CD4-positive, alpha-beta T cell treated with Interleukin-1 beta for 1 hour (primary cell): ENCODE results near the gene DTX1.
A peak's percentile ranks its signal among the peaks of the same experiment; 100 is the strongest.
"Not testable (repeated sequence)": the region's sequence is repeated elsewhere in the genome, so short reads cannot be mapped to it uniquely, and the experiment has no call there.

ENCODE experiments used
- DNase-seq, 2 donors: peaks; one replicate each; pipeline ENCODE4 v3.0.0-alpha.2; 2020 to 2022

Gene DTX1

DNA sequence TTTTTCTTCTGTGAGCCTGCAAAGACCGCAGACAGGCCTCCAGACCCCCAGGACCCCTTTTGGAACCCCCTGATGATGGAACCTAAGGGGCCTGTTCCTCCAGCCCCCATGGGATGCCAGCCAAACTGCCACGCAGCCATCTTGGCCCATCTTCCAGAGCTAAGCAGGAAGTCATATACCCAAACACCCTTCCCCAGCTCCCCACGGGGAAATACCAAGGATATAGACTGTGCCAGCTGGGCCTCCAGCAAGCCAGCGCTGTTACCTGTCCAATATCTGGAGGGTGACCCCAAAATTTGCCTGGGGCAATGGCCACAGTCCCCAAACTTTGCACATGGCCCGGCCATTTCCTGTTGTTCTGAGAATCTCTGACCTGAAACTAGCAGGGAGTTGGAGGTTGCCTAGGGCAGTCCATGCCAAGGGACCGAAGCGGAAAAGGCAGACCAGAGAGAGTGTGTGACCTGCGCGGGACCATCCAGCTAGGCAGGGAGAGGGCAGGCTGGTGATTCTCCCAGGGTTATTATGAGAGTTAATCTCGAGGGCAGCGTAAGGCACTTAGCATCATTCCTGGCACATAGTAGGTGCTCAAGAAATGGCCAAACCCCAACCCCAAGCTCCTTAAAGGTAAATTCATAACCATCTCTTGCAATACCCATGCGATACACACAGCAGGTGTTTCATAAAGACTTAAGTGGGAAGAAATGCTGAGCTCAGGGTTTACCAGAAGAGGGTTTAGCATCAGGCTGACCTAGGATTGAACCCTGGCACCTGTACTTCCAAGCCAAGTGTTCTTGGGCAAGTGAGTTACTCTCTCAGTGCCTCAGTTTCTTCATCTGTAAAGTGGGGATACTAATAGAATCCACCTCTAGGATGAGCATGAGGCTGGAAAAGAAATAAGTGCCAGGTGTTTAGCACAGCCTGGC is 81.6 kb downstream of the DTX1 start:
- no peak for DNase-seq

DNA sequence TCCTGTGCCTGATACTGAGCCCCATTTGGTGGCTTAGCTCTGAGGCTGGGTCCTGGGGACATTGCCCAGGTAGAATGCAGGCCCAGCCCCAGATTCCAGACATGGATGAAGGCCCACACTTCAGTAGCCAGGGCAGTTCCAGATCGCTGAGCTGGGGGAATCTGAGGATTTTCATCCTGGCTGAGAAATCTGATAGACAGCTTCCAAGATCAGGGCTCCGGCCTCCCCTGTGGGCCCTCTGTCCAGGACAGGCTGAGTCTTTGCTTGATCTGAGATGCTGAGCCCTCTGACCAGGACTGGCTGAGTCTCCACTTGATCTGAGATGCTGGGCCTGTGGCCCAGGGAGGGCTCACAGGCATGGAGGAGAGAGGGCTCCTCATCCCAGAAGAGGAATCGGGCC is 82.3 kb downstream of the DTX1 start:
- no peak for DNase-seq

DNA sequence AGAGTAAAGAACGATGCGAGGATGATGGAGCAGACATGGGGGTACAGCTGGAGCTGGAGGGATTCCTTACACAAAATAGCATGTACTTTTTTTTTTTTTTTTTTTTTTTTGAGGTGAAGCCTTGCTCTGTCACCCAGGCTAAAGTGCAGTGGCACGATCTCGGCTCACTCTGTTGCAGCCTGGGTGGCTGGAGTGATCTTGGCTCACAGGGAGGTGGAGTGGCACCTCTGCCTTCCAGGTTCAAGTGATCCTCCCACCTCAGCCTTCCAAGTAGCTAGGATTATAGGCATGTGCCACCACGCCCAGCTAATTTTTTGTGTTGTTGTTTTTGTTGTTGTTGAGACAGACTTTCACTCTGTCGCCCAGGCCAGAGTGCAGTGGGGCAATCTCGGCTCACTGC is 84.2 kb downstream of the DTX1 start:
- DNase-seq, result no peak

DNA sequence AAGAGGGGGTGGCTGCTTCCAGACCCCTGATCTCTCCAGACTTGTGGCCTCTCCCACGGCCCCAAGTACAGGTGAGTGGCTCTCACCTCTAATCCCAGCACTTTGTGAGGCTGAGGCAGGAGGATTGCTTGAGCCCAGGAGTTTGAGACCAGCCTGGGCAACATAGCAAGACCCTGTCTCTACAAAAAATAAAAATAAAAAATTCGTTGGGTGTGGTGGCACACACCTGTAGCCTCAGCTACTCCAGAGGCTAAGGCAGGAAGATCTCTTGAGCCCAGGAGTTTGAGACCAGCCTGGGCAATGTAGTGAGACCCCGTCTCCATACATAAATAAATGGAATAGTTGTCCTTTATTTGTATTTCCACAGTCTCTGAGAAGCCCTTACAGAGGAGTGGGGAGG is 85.2 kb downstream of the DTX1 start:
- not testable (repeated sequence) for DNase-seq

DNA sequence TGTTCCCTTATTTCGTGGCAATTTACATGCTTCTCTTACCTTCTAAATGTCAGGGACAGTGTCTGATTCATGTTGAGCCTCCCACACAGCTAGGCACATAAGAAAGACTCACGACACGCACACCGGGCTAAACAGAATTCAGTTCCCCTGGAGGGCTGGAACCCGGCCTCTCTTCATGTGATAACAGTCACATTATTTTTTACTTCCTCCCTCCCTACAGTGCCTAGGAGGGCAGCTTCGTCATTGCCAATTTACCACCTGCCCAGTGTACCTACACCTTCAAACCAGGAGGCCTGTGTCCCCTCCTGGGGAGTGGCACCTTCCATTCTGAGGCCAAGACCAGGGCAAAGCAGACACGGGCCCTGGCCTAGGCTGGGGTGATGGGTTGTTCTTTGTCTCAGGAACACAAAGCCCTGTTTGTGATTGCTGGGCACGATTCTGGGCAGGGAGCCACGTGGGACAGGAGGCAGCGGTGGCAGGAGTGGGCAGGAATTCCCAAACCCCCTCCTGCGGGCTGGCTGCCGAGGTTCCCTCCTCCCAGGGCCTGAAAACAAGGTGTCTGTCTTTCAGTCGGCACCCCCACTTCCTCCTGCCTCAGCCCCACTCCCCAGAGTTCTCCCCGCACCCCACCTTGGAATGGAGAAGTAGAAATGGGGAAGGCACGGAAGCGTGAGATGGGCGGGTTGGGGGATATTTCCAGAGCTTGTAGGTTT is 85.8 kb downstream of the DTX1 start:
- DNase-seq, result peak; percentile 16 to 50

DNA sequence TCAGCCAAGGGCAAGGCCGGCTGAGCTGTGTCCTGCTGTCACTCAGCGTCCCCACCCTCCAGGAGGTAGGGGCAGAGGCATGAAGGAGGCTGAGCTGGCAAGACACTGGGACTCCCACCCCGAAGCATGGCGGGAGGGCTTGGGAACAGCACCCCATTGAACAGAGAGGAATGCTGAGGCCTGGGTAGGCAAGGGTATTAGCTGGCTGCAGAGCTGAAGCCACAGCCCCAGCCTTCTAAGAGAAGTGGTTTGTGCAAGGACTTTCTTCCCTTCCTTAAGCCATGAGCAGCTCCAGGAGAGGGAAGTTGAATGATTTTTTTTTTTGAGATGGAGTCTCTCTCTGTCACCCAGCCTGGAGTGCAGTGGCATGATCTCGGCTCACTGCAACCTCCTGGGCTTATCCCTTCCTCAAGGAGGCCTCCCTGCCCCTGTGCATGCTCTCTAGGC is 86.4 kb downstream of the DTX1 start:
- no peak for DNase-seq

DNA sequence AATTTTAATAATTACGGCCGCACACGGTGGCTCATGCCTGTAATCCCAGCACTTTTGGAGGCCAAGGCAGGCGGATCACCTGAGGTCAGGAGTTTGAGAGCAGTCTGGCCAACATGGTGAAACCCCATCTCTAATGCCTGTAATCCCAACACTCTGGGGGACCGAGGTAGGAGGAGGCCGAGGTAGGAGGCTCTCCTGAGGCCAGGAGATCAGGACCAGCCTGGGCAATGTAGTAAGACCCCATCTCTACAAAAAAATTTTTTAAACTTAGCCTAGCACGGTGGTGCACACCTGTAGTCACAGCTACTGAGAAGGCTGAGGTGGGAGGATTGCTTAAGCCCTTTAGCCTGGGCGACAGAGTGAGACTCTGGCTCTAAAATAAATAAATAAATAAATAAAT is 87.4 kb downstream of the DTX1 start:
- no peak for DNase-seq

DNA sequence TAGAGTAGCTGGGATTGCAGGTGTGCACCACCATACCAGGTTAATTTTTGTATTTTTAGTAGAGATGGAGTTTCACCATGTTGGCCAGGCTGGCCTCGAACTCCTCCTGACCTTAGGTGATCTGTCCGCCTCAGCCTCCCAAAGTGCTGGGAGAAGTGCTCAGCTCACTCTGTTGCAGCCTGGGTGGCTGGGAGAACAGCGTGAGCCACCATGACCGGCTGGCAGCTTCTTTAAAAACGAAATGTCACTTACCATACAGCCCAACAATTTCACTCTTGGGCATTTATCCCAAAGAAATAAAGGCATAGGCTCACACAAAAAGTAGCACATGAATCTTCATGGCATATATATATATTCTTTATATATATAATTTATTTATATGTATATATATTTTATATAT is 88.3 kb downstream of the DTX1 start:
- DNase-seq, result no peak

DNA sequence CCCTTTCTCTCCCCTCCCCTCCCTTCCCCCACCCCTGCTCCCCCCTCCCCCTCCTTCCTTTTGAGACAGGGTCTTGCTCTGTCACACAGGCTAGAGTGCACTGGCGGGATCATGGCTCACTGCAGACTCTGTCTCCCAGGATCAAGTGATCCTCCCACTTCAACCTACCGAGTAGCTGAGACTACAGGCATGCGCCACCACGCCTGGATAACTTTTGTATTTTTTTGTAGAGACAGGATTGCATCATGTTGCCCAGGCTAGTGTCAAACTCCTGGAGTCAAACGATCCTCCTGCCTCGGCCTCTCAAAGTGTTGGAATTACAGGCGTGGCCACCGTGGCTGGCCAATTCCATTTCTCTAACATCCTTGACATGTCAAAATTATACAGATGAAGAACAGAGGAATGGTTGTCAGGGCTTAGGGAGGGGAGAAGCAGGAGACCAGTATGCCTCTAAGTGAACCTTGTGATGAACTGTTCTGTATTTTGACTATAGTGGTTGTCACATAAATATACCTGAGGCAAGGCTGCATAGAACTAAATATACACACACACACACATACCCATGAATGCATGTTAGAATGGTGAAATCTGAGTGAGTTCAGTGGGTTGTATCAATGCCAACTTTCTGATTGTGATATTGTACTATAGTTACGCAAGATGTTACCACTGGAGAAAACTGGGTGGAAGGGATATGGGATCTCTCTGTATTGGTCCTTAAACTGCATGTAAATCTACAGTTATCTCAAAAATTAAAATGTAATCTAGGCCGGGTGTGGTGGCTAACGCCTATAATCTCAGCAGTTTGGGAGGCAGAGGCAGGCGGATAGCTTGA is 89.4 kb downstream of the DTX1 start:
- DNase-seq, result no peak

DNA sequence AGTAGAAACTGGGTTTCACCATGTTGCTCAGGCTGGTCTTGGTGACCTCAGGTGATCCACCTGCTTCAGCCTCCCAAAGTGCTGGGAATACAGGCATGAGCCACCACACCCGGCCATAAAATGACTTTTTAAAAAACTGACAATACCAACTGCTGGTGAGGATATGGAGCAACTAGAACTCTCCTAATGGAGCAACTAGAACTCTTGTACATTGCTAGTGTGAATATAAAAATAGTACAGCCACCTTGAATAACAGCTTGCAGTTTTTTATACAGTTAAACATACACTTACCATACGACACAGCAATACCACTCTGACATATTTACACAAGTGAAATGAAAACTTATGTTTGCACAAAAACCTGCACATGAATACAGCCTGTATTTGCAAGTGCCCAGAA is 90.5 kb downstream of the DTX1 start:
- no peak for DNase-seq
